GM19239 (cell line): Measurements from ENCODE around the gene ATF2.

ENCODE experiments used
- DNase-seq: peaks from one replicate; pipeline ENCODE4 v3.0.0; 2011; ENCODE audit warnings: low spot score; ENCODE audit not compliant: insufficient read length
- FAIRE-seq: peaks from 2 replicates; lab custom pipeline; 2011; peaks lifted over from hg19 to GRCh38; lab: Jason Lieb, UNC

Gene ATF2

DNA sequence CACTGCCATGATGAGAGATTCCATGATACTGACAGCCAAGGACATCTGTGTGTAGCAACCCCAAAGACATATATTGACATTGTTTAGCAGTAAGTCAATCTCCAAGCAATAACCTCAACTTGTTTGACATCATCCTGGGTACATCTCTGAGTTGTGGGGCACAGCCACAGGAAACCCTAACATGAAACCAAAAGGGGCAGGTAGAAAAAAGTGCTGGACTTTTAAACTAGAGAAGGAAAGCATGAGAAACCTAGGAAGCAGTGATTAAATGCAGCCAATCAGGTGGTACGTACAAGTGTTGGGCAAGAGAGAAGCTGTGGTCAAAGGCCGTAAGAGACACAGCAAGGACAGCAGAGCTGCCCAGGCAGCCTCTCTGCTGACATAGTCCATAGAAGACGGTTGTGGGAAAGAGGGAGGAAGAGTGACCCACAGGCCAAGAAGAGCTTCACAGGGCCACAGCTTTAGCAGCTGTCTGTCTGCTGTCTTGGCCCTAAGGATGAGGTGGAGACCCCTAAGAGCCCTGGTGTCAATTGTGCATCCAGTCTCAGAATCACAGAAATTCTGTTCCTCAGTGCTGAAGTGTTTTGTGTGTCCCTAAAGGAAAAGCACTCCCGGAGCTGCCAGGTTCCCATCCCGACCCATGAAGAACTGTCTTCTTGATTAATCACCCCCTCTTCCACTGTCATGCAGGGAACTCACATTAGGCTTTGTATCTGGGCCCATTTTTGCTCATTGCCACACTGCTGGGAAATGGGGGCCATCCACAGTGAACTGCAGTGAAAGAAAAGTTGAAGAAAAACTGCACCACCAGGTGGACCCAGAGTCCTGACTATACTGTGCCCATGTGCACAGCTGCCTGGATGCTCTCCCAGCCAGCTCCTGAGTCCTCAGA, 137.4 kb downstream of the ATF2 start:
- DNase-seq (no peak), FAIRE-seq (no peak)

DNA sequence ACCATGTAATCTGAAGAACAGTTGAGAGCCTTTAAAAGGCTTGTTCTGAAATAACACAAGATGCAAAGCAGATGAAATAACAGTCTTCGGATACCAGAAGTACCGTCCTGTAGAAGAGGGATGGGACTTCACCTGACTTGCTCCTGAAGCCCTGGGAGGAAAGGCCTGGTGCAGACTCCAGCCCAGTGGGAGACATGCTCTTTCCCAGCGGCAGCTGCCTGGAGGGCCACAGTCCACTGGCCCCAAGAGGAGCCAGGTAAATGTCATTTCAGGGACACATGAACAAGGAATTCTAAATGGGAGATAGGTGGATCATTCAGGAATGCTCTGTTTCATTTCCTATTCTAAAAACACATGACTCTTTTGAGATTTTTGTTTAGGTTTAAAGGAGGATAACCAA, 140.2 kb downstream of the ATF2 start:
- FAIRE-seq: no peak
- no peak for DNase-seq

DNA sequence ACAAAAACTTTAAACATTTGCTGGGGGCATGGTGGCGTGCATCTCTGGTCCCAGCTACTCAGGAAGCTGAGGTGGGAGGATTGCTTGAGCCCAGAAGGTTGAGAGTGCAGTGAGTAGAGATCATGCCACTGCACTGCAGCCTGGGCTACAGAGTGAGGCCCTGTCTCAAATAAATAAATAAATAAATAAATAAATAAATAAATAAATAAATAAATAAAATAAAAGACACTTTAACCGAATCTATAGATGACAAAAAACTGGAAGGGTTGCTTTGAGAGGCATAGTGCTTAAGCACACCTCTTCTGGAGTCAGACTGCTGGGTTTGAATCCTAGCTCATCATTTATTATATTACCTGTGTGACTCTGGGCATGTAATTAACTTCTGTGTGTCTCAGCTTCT, 141.6 kb downstream of the ATF2 start:
- DNase-seq (no peak), FAIRE-seq (no peak)

DNA sequence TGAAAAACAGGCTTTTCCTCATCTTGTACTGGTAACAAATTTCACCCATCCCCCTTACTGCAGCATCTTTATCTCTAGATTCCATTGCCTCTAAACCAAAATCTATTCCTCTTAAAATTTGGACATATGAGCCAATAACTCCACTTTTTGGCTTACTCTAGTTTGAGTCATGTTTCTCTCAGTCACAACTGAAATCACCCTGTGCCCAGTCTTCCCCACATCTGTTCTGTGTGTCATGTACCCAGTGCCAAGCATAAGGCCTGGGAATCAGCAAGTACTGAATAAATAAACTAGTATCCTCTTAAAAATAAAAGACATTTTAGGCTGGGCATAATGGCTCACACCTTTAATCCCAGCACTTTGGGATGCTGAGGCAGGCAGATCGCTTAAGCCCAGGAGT, 142.1 kb downstream of the ATF2 start:
- no peak for FAIRE-seq
- no peak for DNase-seq

DNA sequence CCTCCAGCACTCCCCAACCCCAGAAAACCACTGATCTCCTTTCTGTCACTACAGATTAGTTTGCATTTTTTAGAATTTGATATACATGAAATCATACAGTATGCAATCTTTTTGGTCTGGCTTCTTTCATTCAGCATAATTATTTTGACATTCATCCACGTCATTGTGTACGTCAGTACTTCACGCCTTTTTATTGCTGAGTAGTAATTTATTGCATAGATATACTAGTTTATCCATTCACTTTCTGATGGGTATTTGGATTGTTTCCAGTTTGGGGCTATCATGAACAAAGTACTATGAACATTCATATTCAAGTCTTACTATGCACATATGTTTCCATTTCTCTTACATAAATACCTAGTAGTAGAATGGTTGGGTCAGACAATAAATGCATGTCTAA, 142.8 kb downstream of the ATF2 start:
- DNase-seq (no peak), FAIRE-seq (no peak)

DNA sequence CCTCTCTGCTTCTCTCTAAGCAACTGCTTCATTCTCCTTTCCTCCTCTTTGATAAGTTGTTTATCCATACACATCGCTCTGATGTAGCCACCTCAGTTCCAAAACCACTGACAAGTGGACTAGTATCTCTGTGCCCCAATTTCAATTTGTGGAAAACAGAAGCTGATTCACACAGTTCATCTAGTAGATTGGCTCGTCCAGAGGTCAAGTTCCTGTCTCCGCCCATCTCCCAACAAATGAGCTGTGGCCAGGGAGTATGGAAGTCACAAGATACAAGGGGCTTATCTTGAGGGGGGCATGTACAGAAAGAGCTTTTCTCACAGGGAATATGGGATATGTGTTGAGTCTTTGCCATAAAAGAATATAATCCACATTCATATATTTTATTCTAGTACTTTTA, 145.1 kb downstream of the ATF2 start:
- no peak for FAIRE-seq
- no peak for DNase-seq
